ENCODE data around the gene GRIK2. TPM values are rescaled to one million over a fixed set of nuclear protein-coding genes. Genes with fewer than 3 reads are reported as not detected.

Gene GRIK2
- total RNA-seq, result 0.19 and 0.40 TPM in 2 replicates

GRCh38 chr6:101393251-101393828, at the start of gene GRIK2:
Gene GRIK2, plus strand, starts transcription at chr6:101393708.

Measured in aortic smooth muscle cell (primary cell).